Activated B cell treated with CpG ODN at 0.5 μM for 24 hours (primary cell): Measurements from ENCODE around the gene VAV2. TPM values are rescaled to one million over a fixed set of nuclear protein-coding genes. Genes with fewer than 3 reads are reported as not detected.

Source experiments
- ATAC-seq: fragments of 200-7000 bp; cut with Tn5 transposase; one replicate; pipeline ENCODE4 v1.10.0; 2021; ENCODE audit warnings: low read depth, mild to moderate bottlenecking, moderate library complexity
- CTCF ChIA-PET: fragments of 350-600 bp; sonication (Branson Sonifier 250); formaldehyde crosslinking; loops from one replicate; lab custom pipeline; 2021; ENCODE audit warnings: antibody characterized with exemption; lab: Charles Lee
- POLR2A ChIA-PET: fragments of 350-600 bp; sonication (Branson Sonifier 250); formaldehyde crosslinking; loops from one replicate; lab custom pipeline; 2021; ENCODE audit warnings: antibody characterized with exemption; lab: Charles Lee
- DNase-seq: peaks from one replicate; pipeline ENCODE4 v3.0.0; 2022
- H3K27ac Mint-ChIP-seq: one replicate; pipeline ENCODE4 v1.8.0; 2020; ENCODE audit warnings: mixed read lengths
- H3K27me3 Mint-ChIP-seq: one replicate; pipeline ENCODE4 v1.8.0; 2021; ENCODE audit warnings: mixed read lengths
- H3K36me3 Mint-ChIP-seq: one replicate; pipeline ENCODE4 v1.8.0; 2021; ENCODE audit warnings: low read depth, mixed read lengths
- H3K4me1 Mint-ChIP-seq: one replicate; pipeline ENCODE4 v1.8.0; 2021; ENCODE audit warnings: mixed read lengths
- H3K4me3 Mint-ChIP-seq: one replicate; pipeline ENCODE4 v1.8.0; 2020; ENCODE audit warnings: mild to moderate bottlenecking, mixed read lengths
- H3K9me3 Mint-ChIP-seq: one replicate; pipeline ENCODE4 v1.8.0; 2020; ENCODE audit warnings: mixed read lengths
- intact Hi-C: fragments of 100-400 bp; cut with micrococcal nuclease; formaldehyde crosslinking; loops from one replicate; pipeline ENCODE4 v1.15.1; 2024
- total RNA-seq: library from RNA; stranded (reverse); gene quantifications from 2 replicates; pipeline ENCODE4 v1.2.3, GENCODE V29; 2022
- TF ChIP-seq, protein P1 (sequence below): fragments of 200-600 bp; IDR thresholded peaks from one replicate; pipeline ENCODE4 v1.8.0; 2022; ENCODE audit warnings: antibody characterized with exemption, mild to moderate bottlenecking

The VAV2 gene, protein sequence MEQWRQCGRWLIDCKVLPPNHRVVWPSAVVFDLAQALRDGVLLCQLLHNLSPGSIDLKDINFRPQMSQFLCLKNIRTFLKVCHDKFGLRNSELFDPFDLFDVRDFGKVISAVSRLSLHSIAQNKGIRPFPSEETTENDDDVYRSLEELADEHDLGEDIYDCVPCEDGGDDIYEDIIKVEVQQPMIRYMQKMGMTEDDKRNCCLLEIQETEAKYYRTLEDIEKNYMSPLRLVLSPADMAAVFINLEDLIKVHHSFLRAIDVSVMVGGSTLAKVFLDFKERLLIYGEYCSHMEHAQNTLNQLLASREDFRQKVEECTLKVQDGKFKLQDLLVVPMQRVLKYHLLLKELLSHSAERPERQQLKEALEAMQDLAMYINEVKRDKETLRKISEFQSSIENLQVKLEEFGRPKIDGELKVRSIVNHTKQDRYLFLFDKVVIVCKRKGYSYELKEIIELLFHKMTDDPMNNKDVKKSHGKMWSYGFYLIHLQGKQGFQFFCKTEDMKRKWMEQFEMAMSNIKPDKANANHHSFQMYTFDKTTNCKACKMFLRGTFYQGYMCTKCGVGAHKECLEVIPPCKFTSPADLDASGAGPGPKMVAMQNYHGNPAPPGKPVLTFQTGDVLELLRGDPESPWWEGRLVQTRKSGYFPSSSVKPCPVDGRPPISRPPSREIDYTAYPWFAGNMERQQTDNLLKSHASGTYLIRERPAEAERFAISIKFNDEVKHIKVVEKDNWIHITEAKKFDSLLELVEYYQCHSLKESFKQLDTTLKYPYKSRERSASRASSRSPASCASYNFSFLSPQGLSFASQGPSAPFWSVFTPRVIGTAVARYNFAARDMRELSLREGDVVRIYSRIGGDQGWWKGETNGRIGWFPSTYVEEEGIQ
- 92.9 and 99.6 TPM in 2 replicates for total RNA-seq

DNA sequence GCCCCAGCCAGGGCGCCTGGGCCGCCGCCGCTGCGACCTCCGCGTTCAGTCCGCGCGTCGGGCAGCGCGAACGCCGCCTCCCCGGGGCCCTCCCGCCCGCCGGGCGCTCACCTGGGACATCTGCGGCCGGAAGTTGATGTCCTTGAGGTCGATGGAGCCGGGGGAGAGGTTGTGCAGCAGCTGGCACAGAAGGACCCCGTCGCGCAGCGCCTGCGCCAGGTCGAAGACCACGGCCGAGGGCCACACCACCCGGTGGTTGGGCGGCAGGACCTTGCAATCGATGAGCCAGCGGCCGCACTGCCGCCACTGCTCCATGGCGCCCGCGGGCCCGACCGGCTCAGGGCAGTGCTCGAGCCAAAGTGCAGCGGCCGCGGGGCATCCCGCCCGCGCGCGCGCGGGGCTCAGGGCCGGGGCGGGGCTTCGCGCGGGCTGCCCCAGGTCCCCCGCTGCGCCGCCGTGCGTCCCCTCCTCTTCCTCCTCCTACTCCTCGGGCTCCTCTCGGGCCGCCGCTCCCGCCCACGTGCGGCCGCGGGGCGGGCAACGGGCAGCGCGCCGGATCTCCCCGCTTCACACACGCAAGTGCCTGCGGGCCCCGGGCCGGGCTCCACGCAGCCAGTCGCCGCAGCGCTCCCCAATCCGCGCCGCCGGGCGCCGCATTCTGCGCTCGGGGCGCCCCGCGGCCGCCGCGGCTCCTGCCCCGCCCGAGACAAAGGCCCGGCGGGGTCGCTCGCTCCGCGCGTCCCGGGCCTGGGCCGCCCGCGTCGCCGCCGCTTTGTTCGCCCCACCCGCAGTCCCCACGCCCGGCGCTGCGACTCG, at the start of gene VAV2:
Gene VAV2, minus strand, starts transcription at position 361 of the 816 bp plus-strand sequence. Its CDS starts 46 bp downstream, at position 315.
- POLR2A ChIA-PET = interaction anchor here (0.7 to 4.3 kb wide), 6 partner anchors 11 to 200 kb away, joined by 3 to 30 read pairs (median 5); no protein-coding TSS in a partner anchor
- CTCF ChIA-PET = interaction anchor here (1.0 to 5.3 kb wide), 10 partner anchors 30 to 249 kb away, joined by 3 to 220 read pairs (median 5); no protein-coding TSS in a partner anchor
- H3K27ac Mint-ChIP-seq = peak within 1 kb of the TSS; percentile 65
- intact Hi-C loops = loop anchor here (1.0 to 5.0 kb wide), 10 partner anchors 13 to 255 kb away; partner anchors contain the start of genes BRD3OS and SARDH
- H3K27me3 Mint-ChIP-seq = no peaks in the 10 kb centered on the region
- H3K4me1 Mint-ChIP-seq = peaks cover 47% of the 10 kb centered on the region
- peaks cover 5% of the 10 kb centered on the region for H3K36me3 Mint-ChIP-seq
- TF ChIP-seq, protein P1, sequence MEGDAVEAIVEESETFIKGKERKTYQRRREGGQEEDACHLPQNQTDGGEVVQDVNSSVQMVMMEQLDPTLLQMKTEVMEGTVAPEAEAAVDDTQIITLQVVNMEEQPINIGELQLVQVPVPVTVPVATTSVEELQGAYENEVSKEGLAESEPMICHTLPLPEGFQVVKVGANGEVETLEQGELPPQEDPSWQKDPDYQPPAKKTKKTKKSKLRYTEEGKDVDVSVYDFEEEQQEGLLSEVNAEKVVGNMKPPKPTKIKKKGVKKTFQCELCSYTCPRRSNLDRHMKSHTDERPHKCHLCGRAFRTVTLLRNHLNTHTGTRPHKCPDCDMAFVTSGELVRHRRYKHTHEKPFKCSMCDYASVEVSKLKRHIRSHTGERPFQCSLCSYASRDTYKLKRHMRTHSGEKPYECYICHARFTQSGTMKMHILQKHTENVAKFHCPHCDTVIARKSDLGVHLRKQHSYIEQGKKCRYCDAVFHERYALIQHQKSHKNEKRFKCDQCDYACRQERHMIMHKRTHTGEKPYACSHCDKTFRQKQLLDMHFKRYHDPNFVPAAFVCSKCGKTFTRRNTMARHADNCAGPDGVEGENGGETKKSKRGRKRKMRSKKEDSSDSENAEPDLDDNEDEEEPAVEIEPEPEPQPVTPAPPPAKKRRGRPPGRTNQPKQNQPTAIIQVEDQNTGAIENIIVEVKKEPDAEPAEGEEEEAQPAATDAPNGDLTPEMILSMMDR = no peak
- H3K4me3 Mint-ChIP-seq = peak within 1 kb of the TSS; percentile 90
- DNase-seq = peak; percentile 70
- no peaks in the 10 kb centered on the region for H3K9me3 Mint-ChIP-seq
- ATAC-seq = peak; percentile 63

DNA sequence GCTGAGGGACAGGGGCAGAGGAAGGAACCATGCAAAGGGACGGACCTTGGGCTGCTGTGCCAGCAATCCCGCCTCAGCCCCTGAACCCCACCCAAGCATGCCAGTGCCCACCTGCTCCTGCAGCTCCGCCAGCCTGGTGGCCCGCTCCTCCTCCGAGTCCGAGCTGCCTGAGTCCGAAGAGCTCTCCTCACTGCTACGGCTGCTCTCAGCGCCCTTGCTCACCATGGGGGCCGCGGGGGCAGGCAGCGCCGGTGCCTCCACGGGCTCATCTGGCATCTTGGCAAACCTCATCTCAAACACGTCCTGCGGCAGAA, 49.5 kb upstream of the VAV2 start:
- H3K27ac Mint-ChIP-seq = no peak overlapping the region
- peaks cover 86% of the 10 kb centered on the region for H3K36me3 Mint-ChIP-seq
- no peak for ATAC-seq
- no peaks in the 10 kb centered on the region for H3K27me3 Mint-ChIP-seq
- intact Hi-C loops = no loop called here
- H3K4me3 Mint-ChIP-seq = no peak overlapping the region
- no peak for DNase-seq
- no peaks in the 10 kb centered on the region for H3K4me1 Mint-ChIP-seq
- TF ChIP-seq, protein P1 = no peak
- ChIA-PET POLR2A (no interaction called here), CTCF (no interaction called here)
- peaks cover 3% of the 10 kb centered on the region for H3K9me3 Mint-ChIP-seq

DNA sequence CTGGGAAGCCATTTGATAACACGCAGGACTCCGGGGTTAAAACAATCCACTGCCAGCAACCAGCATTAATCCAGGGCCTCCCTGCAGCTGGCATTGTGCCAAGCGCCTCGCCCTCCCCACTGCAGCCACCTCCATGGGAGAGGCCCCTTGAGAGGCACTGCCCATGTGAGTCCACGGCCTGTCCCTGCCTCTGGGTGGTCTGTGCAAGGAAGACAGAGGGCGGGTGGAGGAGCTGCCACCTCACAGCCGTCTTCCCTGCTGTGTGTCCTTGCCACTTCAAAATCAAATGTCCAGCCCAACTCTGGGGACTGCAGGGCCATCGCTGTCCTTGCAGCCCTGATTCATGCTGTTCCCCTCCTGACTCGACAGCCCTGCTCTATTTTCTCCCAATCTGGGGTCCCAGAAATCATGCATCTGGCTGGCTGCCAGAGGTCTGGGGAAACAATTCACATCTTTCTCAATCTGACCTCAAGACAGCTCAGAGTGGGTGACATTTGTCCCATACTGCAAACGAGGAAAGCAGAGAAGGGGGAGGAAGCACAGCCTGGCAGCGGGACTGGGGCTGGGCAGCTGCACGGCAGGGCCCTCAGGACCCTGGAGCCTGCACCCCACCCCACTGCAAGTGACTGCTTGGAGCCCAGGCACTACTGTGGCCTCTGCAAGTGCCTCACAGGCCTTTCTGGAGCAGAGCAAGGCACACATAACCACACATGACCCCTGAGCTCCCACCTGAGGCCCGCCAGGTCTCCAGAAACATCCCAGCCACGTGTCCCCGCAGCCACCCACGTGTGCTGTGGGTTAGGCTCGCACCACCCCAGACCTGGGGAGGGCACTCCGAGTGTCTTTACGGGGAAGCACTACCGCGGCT, 48.9 kb upstream of the VAV2 start:
- Mint-ChIP-seq H3K9me3 (peaks cover 3% of the 10 kb centered on the region), H3K4me1 (no peaks in the 10 kb centered on the region), H3K27me3 (no peaks in the 10 kb centered on the region), H3K27ac (no peak overlapping the region), H3K4me3 (no peak overlapping the region), H3K36me3 (peaks cover 87% of the 10 kb centered on the region)
- ChIA-PET CTCF (no interaction called here), POLR2A (interaction anchor here (0.6 kb wide), 1 partner anchor 24 kb away, joined by 6 read pairs; no protein-coding TSS in a partner anchor)
- TF ChIP-seq, protein P1 = no peak
- intact Hi-C loops = no loop called here
- DNase-seq (no peak), ATAC-seq (no peak)

DNA sequence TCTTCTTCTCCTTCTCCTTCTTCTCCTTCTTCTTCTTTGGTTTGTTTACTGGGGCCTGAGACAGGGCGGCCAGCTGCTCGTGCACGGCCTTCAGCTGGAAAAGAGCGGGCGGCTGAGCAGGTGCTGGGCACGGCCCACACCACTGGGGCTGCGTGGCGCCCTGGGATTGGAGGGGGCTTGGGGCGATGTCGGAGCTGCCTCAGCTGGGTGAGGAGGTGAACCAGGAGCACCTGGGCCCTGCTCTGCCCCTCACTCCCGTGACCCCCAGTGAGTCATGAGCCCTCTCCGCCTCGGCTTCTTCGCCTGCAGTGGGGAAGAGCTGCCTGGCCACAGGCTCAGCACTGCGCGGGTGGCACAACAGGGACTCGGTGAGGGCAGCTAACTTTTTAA, 48.0 kb upstream of the VAV2 start:
- H3K4me1 Mint-ChIP-seq = no peaks in the 10 kb centered on the region
- TF ChIP-seq, protein P1 = no peak
- no peak overlapping the region for H3K27ac Mint-ChIP-seq
- intact Hi-C loops = no loop called here
- CTCF ChIA-PET = no interaction called here
- ATAC-seq = no peak
- H3K9me3 Mint-ChIP-seq = peaks cover 3% of the 10 kb centered on the region
- POLR2A ChIA-PET = interaction anchor here (0.6 to 0.7 kb wide), 2 partner anchors 23 to 835 kb away, joined by 6 to 7 read pairs; no protein-coding TSS in a partner anchor
- no peak for DNase-seq
- no peaks in the 10 kb centered on the region for H3K27me3 Mint-ChIP-seq
- H3K4me3 Mint-ChIP-seq = no peak overlapping the region
- H3K36me3 Mint-ChIP-seq = peaks cover 88% of the 10 kb centered on the region
